Stimulated activated CD8-positive, alpha-beta memory T cell treated with anti-CD3 and anti-CD28 coated beads, Interleukin-7, amount 100 ng/mL, for 1 hour (primary cell): ENCODE data around the gene CD36.
"Not testable (repeated sequence)": the region's sequence is repeated elsewhere in the genome, so short reads cannot be mapped to it uniquely, and the experiment has no call there.

ENCODE experiments used
- DNase-seq, 2 donors: peaks; one replicate each; pipeline ENCODE4 v3.0.0-alpha.2; 2020; ENCODE audit warnings: low read depth in 2 of 2

Gene CD36

GRCh38 chr7:80653244-80653643, 14.8 kb downstream of the CD36 start:
- no peak for DNase-seq

- no peak for DNase-seq
These were observed 16.5 kb downstream of the CD36 start for GRCh38 chr7:80654887-80655340.

DNA sequence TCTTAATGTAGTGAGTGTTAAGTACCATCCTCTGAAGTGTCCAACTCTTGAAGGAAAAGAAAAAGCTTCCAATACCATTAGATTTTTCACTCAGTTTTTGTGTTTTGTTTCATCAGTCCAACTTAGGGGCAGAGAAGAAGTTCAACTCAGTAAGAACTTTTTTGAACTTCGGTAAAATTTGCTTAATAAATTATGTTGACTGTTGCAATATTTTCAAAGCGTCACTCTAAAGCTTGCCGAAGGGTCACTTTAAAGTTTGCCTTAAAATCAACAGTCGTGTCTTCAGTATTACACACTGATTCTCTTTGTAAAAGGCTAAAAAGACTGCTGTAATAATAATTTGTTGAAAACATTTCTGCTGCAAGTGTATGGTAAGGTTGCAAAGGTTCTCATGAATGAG, 17.6 kb downstream of the CD36 start:
- DNase-seq: no peak

GRCh38 chr7:80659120-80660055, 20.9 kb downstream of the CD36 start:
- DNase-seq: no peak

- no peak for DNase-seq
These were observed 22.5 kb downstream of the CD36 start for GRCh38 chr7:80660939-80661338.

GRCh38 chr7:80661729-80662128, 23.3 kb downstream of the CD36 start:
- DNase-seq: no peak

- no peak for DNase-seq
These were observed 23.8 kb downstream of the CD36 start for GRCh38 chr7:80662252-80662651.

DNA sequence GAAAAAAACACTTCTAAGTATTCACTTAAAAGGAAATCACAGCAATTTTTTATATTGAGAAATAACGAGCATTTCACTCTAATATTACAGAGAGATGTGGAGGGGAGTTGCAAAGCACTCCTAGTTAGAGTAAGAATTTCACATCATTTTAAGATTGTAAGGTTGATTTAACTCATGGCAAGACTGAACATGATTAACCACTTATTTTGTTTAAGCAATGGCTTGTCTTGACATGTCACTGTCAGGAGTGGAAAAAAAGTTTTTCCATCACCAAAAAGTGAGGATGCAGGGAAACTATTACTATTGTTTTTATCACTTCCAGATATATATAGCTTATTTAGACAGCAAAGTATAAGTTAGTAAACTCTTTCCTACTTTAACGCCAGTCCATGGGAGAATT, 27.1 kb downstream of the CD36 start:
- DNase-seq: no peak

DNA sequence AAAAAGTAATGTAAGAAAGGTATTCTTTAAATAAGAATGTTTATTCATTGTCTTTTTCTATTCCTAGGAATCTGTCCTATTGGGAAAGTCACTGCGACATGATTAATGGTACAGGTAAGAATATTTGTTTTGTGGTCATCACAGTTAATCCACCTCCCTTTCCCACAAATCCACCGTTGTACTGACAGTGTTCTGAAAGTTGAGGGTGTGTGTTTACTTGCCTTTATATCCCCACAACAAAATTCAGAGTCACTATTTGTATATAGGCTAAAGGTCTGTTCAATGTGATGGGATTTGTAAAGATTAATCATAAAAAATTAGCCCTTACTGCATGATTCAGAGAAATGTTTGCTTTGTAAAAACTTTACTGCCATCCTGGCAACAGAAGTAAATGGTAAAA, 27.9 kb downstream of the CD36 start:
- DNase-seq: no peak

GRCh38 chr7:80669367-80669766, 30.9 kb downstream of the CD36 start:
- not testable (repeated sequence) for DNase-seq

DNA sequence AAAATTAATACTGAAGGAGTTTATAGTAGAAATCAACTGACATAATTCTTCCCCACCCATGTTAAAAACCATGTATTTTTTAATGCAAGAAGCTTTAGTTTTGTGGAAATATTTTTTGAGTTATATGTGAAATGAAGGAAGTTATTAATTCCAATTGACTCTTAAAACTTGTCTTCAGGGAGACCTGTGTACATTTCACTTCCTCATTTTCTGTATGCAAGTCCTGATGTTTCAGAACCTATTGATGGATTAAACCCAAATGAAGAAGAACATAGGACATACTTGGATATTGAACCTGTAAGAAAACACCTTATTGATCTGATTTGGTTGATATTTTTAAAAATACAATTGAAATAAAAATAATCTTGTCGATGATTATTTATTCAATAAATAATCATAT, 33.3 kb downstream of the CD36 start:
- no peak for DNase-seq

GRCh38 chr7:80675090-80675489, 36.6 kb downstream of the CD36 start:
- DNase-seq: no peak

DNA sequence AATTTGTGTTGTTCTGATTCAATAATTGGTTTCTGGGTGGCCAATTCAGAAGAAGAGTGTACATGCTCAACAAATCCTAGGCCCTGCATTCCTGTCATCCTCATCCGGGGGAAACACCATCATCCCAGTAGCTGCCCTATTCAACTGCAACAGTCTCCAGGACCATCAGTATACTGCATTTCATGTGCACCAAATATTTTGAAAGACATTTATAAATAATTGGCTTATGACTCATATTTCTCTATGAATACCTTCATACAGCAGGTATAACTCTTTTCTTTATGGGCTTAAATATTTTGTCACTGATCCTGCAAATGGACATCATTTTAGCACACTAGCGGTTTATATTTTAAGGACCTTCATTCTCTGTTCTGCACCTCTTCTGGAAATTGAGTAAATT, 38.0 kb downstream of the CD36 start:
- no peak for DNase-seq

- no peak for DNase-seq
These were observed 39.2 kb downstream of the CD36 start for GRCh38 chr7:80677629-80678028.

GRCh38 chr7:80678707-80679106, 40.3 kb downstream of the CD36 start:
- no peak for DNase-seq

GRCh38 chr7:80679921-80680907, 41.8 kb downstream of the CD36 start:
- DNase-seq: no peak

GRCh38 chr7:80681272-80681885, 42.9 kb downstream of the CD36 start:
- DNase-seq: no peak

DNA sequence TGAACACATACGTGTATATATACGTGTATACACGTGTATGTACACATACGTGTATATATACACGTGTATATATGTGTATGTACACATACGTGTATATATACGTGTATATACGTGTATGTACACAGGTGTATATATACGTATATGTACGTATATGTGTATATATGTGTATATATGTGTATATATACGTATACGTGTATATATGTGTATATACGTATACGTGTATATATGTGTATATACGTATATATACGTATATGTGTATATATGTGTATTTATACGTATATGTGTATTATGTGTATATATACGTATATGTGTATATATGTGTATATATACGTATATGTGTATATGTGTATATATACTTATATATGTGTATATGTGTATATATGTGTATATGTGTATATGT, 44.3 kb downstream of the CD36 start:
- no peak for DNase-seq

GRCh38 chr7:80686576-80686975, 48.1 kb downstream of the CD36 start:
- DNase-seq: no peak

GRCh38 chr7:80699045-80699638, 60.7 kb downstream of the CD36 start:
- DNase-seq: no peak

DNA sequence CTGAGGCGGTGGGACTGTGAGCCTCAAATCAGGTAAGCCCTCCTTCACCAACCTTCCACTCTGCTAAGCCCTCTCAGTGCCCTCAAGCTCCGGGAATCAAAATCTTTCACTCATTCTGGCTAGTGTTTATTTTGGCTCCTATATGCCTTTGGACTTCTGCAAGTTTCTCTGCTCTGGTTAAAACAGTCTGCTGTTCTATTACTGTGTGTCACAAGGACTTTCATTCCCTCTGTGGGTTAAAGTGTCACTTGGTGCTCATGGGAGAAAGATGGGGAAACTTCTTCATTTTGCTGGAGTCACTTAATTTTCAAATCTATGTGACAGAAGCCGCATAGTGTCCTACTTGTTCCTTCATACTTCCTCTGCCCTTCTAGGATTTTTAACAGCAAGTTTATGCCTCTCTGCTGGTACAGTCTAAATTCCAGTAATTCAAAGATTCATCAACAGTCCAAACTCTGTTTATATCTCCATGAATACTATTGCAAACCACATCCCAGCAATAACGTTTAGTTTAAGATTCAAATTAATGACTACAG, 61.3 kb downstream of the CD36 start:
- no peak for DNase-seq
